ENCODE measurements around the gene SLC22A12.
A peak's percentile ranks its signal among the peaks of the same experiment; 100 is the strongest.

The SLC22A12 gene

DNA sequence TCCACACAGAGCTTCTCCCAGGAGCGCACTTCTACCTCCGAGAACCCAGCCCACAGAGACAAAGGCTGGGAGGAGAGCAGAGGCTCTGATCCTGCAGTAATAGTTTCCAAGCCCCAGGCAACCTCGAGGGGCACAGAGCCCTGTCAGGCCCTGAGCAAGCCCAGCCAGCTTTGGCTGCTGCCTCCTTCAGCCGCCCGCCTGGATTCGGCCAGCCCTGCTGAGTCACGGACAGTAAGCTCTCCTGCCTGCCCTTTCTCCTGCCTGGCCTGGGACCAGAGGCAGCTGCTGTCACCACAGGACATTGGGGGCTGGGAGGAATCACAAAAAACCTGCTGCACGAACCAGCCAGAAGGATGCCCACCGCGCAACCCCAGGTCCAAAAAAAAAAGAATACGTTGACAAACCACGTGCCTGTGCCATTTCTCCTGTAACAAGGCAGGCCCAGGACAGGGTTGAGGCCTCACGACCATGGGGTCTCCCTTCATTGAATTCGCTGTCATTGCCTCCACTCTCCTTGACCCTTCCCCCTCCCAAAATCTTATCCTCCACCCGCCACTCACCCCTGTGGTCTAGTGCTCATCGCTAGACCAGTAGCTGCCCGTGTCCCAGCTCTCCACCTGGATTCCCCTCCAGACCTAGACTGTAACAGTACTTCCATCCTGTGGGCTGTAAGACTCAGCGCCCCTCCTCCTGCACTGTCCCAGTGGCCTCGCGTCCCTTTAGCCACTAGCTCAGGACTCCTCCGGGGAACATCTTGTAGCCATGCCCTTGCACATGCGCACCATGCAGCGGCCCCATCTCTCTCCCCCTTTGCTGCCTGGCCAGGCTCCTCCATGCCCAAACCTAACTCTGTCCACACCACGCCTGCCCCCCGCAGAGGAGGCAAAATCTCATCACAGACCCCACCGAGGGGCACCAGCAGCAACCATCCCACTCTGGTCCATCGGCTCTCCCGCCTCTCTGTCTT is 7.4 kb upstream of the SLC22A12 start:
- H2AK5ac ChIP-seq (ENCODE audit: low read length): no peak overlapping the region
- no peak overlapping the region for H3K56ac ChIP-seq (ENCODE audit: low read length)
- WGBS (ENCODE audit: extremely low coverage, insufficient coverage, low lambda C conversion rate): no CpG with 5 or more reads among the region's 28 CpGs
- H3K9ac ChIP-seq (ENCODE audit: low read length): no peak overlapping the region
- no peaks in the 10 kb centered on the region for H3K36me3 ChIP-seq (ENCODE audit: control insufficient read depth, insufficient read depth, low read length)
- no peak overlapping the region for H2BK120ac ChIP-seq (ENCODE audit: low read depth, low read length)
- H3K79me2 ChIP-seq (ENCODE audit: control insufficient read depth, insufficient read depth, low read length): no peaks in the 10 kb centered on the region
- no peak overlapping the region for H3K18ac ChIP-seq (ENCODE audit: low read length)
- H3K23ac ChIP-seq (ENCODE audit: low read length): no peak overlapping the region
- no peak overlapping the region for H4K8ac ChIP-seq (ENCODE audit: low read depth, low read length)
- H3K27ac ChIP-seq (ENCODE audit: low read depth, low read length): no peak overlapping the region
- H2BK15ac ChIP-seq (replicated peaks; ENCODE audit: low read depth): no peak overlapping the region
- no peak overlapping the region for H3K4me3 ChIP-seq (ENCODE audit: low read length)
- H4K5ac ChIP-seq (ENCODE audit: low read length): no peak overlapping the region
- H3K27me3 ChIP-seq (ENCODE audit: insufficient read depth, low read length, poor library complexity): no peaks in the 10 kb centered on the region
- H3K4me1 ChIP-seq (ENCODE audit: control insufficient read depth, low read depth, low read length): no peaks in the 10 kb centered on the region
- peak; percentile 48 for DNase-seq
- no peak overlapping the region for H3K4me2 ChIP-seq (ENCODE audit: low read length)
- no peak overlapping the region for H2BK5ac ChIP-seq (ENCODE audit: low read length)
- H3K4ac ChIP-seq (ENCODE audit: low read depth, low read length): no peak overlapping the region
- H3K79me1 ChIP-seq (ENCODE audit: low read length): no peaks in the 10 kb centered on the region

DNA sequence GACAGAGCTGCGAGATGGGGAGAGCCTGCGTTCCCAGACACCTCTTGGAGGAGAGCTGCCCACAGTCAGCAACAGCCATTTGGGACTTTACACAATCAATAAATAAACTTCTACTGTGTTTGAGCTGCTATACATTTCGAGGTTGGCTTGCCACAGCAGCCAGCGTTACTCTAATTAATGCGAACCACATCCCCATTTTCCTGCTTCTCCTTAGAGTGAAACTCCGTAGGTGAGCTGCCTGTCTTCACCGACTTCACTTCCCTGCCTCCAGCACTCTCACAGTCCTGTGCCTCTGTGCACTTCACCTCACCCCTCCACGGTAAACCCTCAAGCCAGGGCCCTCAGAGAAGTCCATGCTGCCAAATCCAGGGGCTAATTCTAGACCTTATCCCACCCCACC is 5.9 kb upstream of the SLC22A12 start:
- no peaks in the 10 kb centered on the region for H3K79me1 ChIP-seq (ENCODE audit: low read length)
- H2BK15ac ChIP-seq (replicated peaks; ENCODE audit: low read depth): no peak overlapping the region
- H3K4me1 ChIP-seq (ENCODE audit: control insufficient read depth, low read depth, low read length): no peaks in the 10 kb centered on the region
- H2BK5ac ChIP-seq (ENCODE audit: low read length): no peak overlapping the region
- no peak overlapping the region for H3K4me2 ChIP-seq (ENCODE audit: low read length)
- no peak overlapping the region for H4K5ac ChIP-seq (ENCODE audit: low read length)
- H3K27ac ChIP-seq (ENCODE audit: low read depth, low read length): no peak overlapping the region
- no peaks in the 10 kb centered on the region for H3K36me3 ChIP-seq (ENCODE audit: control insufficient read depth, insufficient read depth, low read length)
- DNase-seq: no peak
- no peaks in the 10 kb centered on the region for H3K79me2 ChIP-seq (ENCODE audit: control insufficient read depth, insufficient read depth, low read length)
- no peak overlapping the region for H3K23ac ChIP-seq (ENCODE audit: low read length)
- no peaks in the 10 kb centered on the region for H3K27me3 ChIP-seq (ENCODE audit: insufficient read depth, low read length, poor library complexity)
- no peak overlapping the region for H3K4me3 ChIP-seq (ENCODE audit: low read length)
- no peak overlapping the region for H2AK5ac ChIP-seq (ENCODE audit: low read length)
- H3K4ac ChIP-seq (ENCODE audit: low read depth, low read length): no peak overlapping the region
- no peak overlapping the region for H3K9ac ChIP-seq (ENCODE audit: low read length)
- no CpG with 5 or more reads among the region's 8 CpGs for WGBS (ENCODE audit: extremely low coverage, insufficient coverage, low lambda C conversion rate)
- H4K8ac ChIP-seq (ENCODE audit: low read depth, low read length): no peak overlapping the region
- no peak overlapping the region for H2BK120ac ChIP-seq (ENCODE audit: low read depth, low read length)
- H3K18ac ChIP-seq (ENCODE audit: low read length): no peak overlapping the region
- no peak overlapping the region for H3K56ac ChIP-seq (ENCODE audit: low read length)

GRCh38 chr11:64586366-64586765 is 4.7 kb upstream of the SLC22A12 start:
- no peak overlapping the region for H4K5ac ChIP-seq (ENCODE audit: low read length)
- no peak overlapping the region for H2BK120ac ChIP-seq (ENCODE audit: low read depth, low read length)
- H3K4me1 ChIP-seq (ENCODE audit: control insufficient read depth, low read depth, low read length): no peaks in the 10 kb centered on the region
- H3K18ac ChIP-seq (ENCODE audit: low read length): no peak overlapping the region
- DNase-seq: no peak
- H2BK15ac ChIP-seq (replicated peaks; ENCODE audit: low read depth): no peak overlapping the region
- H3K79me1 ChIP-seq (ENCODE audit: low read length): no peaks in the 10 kb centered on the region
- no peak overlapping the region for H3K27ac ChIP-seq (ENCODE audit: low read depth, low read length)
- no peak overlapping the region for H3K4me2 ChIP-seq (ENCODE audit: low read length)
- H3K36me3 ChIP-seq (ENCODE audit: control insufficient read depth, insufficient read depth, low read length): no peaks in the 10 kb centered on the region
- H4K8ac ChIP-seq (ENCODE audit: low read depth, low read length): no peak overlapping the region
- no peak overlapping the region for H3K4me3 ChIP-seq (ENCODE audit: low read length)
- H2BK5ac ChIP-seq (ENCODE audit: low read length): no peak overlapping the region
- H3K79me2 ChIP-seq (ENCODE audit: control insufficient read depth, insufficient read depth, low read length): no peaks in the 10 kb centered on the region
- no peak overlapping the region for H3K56ac ChIP-seq (ENCODE audit: low read length)
- H3K9ac ChIP-seq (ENCODE audit: low read length): no peak overlapping the region
- H3K23ac ChIP-seq (ENCODE audit: low read length): no peak overlapping the region
- no peaks in the 10 kb centered on the region for H3K27me3 ChIP-seq (ENCODE audit: insufficient read depth, low read length, poor library complexity)
- H3K4ac ChIP-seq (ENCODE audit: low read depth, low read length): no peak overlapping the region
- H2AK5ac ChIP-seq (ENCODE audit: low read length): no peak overlapping the region

GRCh38 chr11:64588701-64589100 is 2.3 kb upstream of the SLC22A12 start:
- Histone ChIP-seq H3K27ac (ENCODE audit: low read depth, low read length) (no peak overlapping the region), H3K23ac (ENCODE audit: low read length) (no peak overlapping the region), H2BK5ac (ENCODE audit: low read length) (no peak overlapping the region), H2BK120ac (ENCODE audit: low read depth, low read length) (no peak overlapping the region), H3K9ac (ENCODE audit: low read length) (no peak overlapping the region), H4K8ac (ENCODE audit: low read depth, low read length) (no peak overlapping the region), H2AK5ac (ENCODE audit: low read length) (no peak overlapping the region), H3K4me1 (ENCODE audit: control insufficient read depth, low read depth, low read length) (no peaks in the 10 kb centered on the region), H4K5ac (ENCODE audit: low read length) (no peak overlapping the region), H3K4me2 (ENCODE audit: low read length) (no peak overlapping the region), H3K18ac (ENCODE audit: low read length) (no peak overlapping the region), H3K27me3 (ENCODE audit: insufficient read depth, low read length, poor library complexity) (no peaks in the 10 kb centered on the region), H3K79me1 (ENCODE audit: low read length) (no peaks in the 10 kb centered on the region), H3K4ac (ENCODE audit: low read depth, low read length) (no peak overlapping the region), H2BK15ac (replicated peaks; ENCODE audit: low read depth) (no peak overlapping the region), H3K56ac (ENCODE audit: low read length) (no peak overlapping the region), H3K79me2 (ENCODE audit: control insufficient read depth, insufficient read depth, low read length) (no peaks in the 10 kb centered on the region), H3K36me3 (ENCODE audit: control insufficient read depth, insufficient read depth, low read length) (no peaks in the 10 kb centered on the region), H3K4me3 (ENCODE audit: low read length) (no peak overlapping the region)
- DNase-seq: no peak
- WGBS (ENCODE audit: extremely low coverage, insufficient coverage, low lambda C conversion rate): no CpG with 5 or more reads among the region's 2 CpGs

- no peak overlapping the region for H3K56ac ChIP-seq (ENCODE audit: low read length)
- H3K9ac ChIP-seq (ENCODE audit: low read length): no peak overlapping the region
These were observed 525 bp downstream of the SLC22A12 start for GRCh38 chr11:64591257-64592233.

More at GRCh38 chr11:64591257-64592233, 525 bp downstream of the SLC22A12 start:
- no peaks in the 10 kb centered on the region for H3K36me3 ChIP-seq (ENCODE audit: control insufficient read depth, insufficient read depth, low read length)
- no peak overlapping the region for H3K4ac ChIP-seq (ENCODE audit: low read depth, low read length)
- H3K79me2 ChIP-seq (ENCODE audit: control insufficient read depth, insufficient read depth, low read length): no peaks in the 10 kb centered on the region
- H2BK120ac ChIP-seq (ENCODE audit: low read depth, low read length): no peak overlapping the region
- no peak for DNase-seq
- H3K4me2 ChIP-seq (ENCODE audit: low read length): no peak overlapping the region
- no peaks in the 10 kb centered on the region for H3K27me3 ChIP-seq (ENCODE audit: insufficient read depth, low read length, poor library complexity)
- no peak overlapping the region for H2BK5ac ChIP-seq (ENCODE audit: low read length)
- no peaks in the 10 kb centered on the region for H3K79me1 ChIP-seq (ENCODE audit: low read length)
- H2AK5ac ChIP-seq (ENCODE audit: low read length): no peak overlapping the region
- no peak overlapping the region for H4K5ac ChIP-seq (ENCODE audit: low read length)
- H4K8ac ChIP-seq (ENCODE audit: low read depth, low read length): no peak overlapping the region
- no peak overlapping the region for H3K4me3 ChIP-seq (ENCODE audit: low read length)
- H3K4me1 ChIP-seq (ENCODE audit: control insufficient read depth, low read depth, low read length): no peaks in the 10 kb centered on the region
- no peak overlapping the region for H3K18ac ChIP-seq (ENCODE audit: low read length)
- H3K27ac ChIP-seq (ENCODE audit: low read depth, low read length): no peak overlapping the region
- WGBS (ENCODE audit: extremely low coverage, insufficient coverage, low lambda C conversion rate): no CpG with 5 or more reads among the region's 36 CpGs
- no peak overlapping the region for H3K23ac ChIP-seq (ENCODE audit: low read length)
- no peak overlapping the region for H2BK15ac ChIP-seq (replicated peaks; ENCODE audit: low read depth)

All from mesendoderm (in vitro differentiated cells).